Measurements from ENCODE around the gene USP34.
"Not testable (repeated sequence)": the region's sequence is repeated elsewhere in the genome, so short reads cannot be mapped to it uniquely, and the experiment has no call there.

Gene USP34

DNA sequence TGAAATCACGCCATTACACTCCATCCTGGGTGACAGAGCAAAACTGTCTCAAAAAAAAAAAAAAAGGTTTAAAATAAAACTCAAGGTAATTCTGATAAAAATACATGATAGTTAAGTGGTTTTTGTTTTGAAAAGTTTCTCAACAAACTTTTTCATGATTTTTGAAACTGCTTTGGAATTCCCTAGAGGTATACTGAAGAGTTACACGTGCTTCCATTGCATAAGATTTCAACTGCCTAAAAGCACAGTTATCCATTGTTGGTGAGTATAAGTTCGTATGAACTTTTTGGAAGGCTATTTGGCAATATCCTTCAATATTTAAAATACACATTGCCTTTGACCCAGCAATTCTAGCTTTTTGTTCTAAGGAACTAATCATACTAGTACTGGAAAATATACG, 74.9 kb downstream of the USP34 start:
- no peaks in the 10 kb centered on the region for H3K27me3 ChIP-seq (ENCODE audit: insufficient read depth, poor library complexity, severe bottlenecking)
- DNase-seq (ENCODE audit: low read depth in 1 of 2, low spot score in 1 of 2): no peak
- no peak overlapping the region for H3K27ac ChIP-seq (replicated peaks)
- TF ChIP-seq, protein P1, sequence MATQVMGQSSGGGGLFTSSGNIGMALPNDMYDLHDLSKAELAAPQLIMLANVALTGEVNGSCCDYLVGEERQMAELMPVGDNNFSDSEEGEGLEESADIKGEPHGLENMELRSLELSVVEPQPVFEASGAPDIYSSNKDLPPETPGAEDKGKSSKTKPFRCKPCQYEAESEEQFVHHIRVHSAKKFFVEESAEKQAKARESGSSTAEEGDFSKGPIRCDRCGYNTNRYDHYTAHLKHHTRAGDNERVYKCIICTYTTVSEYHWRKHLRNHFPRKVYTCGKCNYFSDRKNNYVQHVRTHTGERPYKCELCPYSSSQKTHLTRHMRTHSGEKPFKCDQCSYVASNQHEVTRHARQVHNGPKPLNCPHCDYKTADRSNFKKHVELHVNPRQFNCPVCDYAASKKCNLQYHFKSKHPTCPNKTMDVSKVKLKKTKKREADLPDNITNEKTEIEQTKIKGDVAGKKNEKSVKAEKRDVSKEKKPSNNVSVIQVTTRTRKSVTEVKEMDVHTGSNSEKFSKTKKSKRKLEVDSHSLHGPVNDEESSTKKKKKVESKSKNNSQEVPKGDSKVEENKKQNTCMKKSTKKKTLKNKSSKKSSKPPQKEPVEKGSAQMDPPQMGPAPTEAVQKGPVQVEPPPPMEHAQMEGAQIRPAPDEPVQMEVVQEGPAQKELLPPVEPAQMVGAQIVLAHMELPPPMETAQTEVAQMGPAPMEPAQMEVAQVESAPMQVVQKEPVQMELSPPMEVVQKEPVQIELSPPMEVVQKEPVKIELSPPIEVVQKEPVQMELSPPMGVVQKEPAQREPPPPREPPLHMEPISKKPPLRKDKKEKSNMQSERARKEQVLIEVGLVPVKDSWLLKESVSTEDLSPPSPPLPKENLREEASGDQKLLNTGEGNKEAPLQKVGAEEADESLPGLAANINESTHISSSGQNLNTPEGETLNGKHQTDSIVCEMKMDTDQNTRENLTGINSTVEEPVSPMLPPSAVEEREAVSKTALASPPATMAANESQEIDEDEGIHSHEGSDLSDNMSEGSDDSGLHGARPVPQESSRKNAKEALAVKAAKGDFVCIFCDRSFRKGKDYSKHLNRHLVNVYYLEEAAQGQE (IDR thresholded peaks at IDR 0.05; ENCODE audit: insufficient replicate concordance, low read depth): no peak
- TF ChIP-seq SPI1 (IDR thresholded peaks at IDR 0.05; ENCODE audit: borderline replicate concordance, low read depth): no peak
- no peak for TF ChIP-seq GABPA (IDR thresholded peaks at IDR 0.05; ENCODE audit: low read depth)
- TF ChIP-seq POLR2AphosphoS5 (IDR thresholded peaks at IDR 0.05; ENCODE audit: low read depth): no peak
- TF ChIP-seq, protein P2, sequence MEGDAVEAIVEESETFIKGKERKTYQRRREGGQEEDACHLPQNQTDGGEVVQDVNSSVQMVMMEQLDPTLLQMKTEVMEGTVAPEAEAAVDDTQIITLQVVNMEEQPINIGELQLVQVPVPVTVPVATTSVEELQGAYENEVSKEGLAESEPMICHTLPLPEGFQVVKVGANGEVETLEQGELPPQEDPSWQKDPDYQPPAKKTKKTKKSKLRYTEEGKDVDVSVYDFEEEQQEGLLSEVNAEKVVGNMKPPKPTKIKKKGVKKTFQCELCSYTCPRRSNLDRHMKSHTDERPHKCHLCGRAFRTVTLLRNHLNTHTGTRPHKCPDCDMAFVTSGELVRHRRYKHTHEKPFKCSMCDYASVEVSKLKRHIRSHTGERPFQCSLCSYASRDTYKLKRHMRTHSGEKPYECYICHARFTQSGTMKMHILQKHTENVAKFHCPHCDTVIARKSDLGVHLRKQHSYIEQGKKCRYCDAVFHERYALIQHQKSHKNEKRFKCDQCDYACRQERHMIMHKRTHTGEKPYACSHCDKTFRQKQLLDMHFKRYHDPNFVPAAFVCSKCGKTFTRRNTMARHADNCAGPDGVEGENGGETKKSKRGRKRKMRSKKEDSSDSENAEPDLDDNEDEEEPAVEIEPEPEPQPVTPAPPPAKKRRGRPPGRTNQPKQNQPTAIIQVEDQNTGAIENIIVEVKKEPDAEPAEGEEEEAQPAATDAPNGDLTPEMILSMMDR (IDR thresholded peaks at IDR 0.05; ENCODE audit: insufficient read depth, low read length): no peak
- H3K4me3 ChIP-seq (replicated peaks; ENCODE audit: insufficient read depth, low read length): no peak overlapping the region

DNA sequence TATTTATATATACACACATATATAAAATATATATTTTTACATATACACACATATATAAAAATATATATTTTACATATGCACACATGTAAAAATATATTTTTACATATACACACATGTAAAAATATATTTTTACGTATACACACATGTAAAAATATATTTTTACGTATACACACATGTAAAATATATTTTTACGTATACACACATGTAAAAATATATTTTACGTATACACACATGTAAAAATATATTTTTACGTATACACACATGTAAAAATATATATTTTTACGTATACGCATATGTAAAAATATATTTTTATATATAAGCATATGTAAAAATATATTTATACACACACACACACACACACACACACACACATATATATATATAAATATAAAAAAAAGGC, 83.3 kb downstream of the USP34 start:
- DNase-seq (ENCODE audit: low read depth in 1 of 2, low spot score in 1 of 2); H3K27ac ChIP-seq (replicated peaks); H3K4me3 ChIP-seq (replicated peaks; ENCODE audit: insufficient read depth, low read length); H3K27me3 ChIP-seq (ENCODE audit: insufficient read depth, poor library complexity, severe bottlenecking): not testable (repeated sequence)

DNA sequence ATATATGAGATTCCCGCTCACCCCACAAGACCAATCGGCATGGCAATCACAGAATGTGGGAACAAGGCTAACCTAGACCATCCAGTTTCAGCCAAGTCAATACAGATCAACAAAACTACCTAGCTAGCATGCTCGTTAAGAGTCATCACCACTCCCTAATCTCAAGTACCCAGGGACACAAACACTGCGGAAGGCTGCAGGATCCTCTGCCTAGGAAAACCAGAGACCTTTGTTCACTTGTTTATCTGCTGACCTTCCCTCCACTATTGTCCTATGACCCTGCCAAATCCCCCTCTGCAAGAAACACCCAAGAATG, 90.0 kb downstream of the USP34 start:
- not testable (repeated sequence) for H3K4me3 ChIP-seq (replicated peaks; ENCODE audit: insufficient read depth, low read length); H3K27me3 ChIP-seq (ENCODE audit: insufficient read depth, poor library complexity, severe bottlenecking); H3K27ac ChIP-seq (replicated peaks); DNase-seq (ENCODE audit: low read depth in 1 of 2, low spot score in 1 of 2)

DNA sequence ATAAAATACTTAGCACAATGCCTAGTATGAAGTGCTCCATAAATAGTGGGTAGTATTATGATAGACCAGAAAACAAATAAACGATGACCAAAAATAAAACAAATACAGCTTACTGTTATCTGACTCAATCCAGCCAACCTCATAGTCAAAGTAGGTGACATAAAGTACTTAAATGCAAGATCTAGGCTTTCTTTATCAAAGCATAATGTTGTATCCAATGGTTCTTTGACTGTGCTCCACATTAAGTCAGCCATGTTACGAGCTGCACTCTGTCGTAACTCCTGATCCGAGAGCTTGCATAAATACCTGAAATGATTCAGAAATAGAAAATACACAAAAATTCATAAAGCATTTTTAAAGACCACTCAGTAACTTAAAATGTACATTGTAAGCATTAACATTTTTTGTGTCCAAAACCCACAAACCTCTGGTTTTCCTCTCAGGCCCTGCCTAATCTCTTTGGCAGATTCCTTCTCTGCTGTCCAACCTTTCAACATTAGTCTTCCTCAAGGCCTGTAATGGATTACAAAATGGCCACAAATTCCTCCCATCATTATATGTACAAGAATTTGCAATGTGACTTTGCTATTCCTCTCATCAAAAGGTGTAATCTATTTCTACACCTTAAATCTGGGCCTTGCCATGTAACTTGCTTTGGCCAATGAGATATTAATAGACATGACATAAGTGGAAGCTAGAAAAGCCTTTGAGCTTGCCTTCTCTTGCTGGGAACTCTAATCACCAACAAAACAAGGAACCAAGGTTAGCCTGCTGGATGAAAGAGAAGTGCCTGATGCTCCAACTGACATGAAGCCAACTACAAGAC, 90.6 kb downstream of the USP34 start:
- DNase-seq (ENCODE audit: low read depth in 1 of 2, low spot score in 1 of 2): no peak
- Histone ChIP-seq H3K27me3 (ENCODE audit: insufficient read depth, poor library complexity, severe bottlenecking) (no peaks in the 10 kb centered on the region), H3K27ac (replicated peaks) (no peak overlapping the region), H3K4me3 (replicated peaks; ENCODE audit: insufficient read depth, low read length) (no peak overlapping the region)
- TF ChIP-seq, protein P2 (IDR thresholded peaks at IDR 0.05; ENCODE audit: insufficient read depth, low read length): no peak
- TF ChIP-seq, protein P1 (IDR thresholded peaks at IDR 0.05; ENCODE audit: insufficient replicate concordance, low read depth): no peak
- no peak for TF ChIP-seq POLR2AphosphoS5 (IDR thresholded peaks at IDR 0.05; ENCODE audit: low read depth)
- no peak for TF ChIP-seq SPI1 (IDR thresholded peaks at IDR 0.05; ENCODE audit: borderline replicate concordance, low read depth)
- TF ChIP-seq GABPA (IDR thresholded peaks at IDR 0.05; ENCODE audit: low read depth): no peak

DNA sequence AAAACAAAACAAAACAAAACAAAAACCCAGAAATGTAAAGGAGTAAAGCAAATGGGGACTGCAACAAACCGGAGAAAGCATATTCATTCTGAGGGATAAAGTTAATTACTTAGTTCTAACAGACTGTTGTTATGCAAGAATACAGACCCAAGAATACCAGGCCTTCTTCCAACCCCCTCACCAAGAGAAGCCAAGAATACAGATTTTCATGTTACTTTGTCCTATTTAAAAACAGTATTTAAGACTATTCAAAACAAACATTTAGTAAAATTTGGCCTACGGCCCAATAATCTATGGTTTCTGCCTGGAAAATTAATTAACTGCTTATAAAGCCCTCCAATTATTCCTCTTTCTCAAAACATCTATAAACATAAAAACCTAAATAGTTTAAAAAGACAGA, 91.4 kb downstream of the USP34 start:
- no peak overlapping the region for H3K4me3 ChIP-seq (replicated peaks; ENCODE audit: insufficient read depth, low read length)
- no peak for DNase-seq (ENCODE audit: low read depth in 1 of 2, low spot score in 1 of 2)
- TF ChIP-seq GABPA (IDR thresholded peaks at IDR 0.05; ENCODE audit: low read depth) (no peak), POLR2AphosphoS5 (IDR thresholded peaks at IDR 0.05; ENCODE audit: low read depth) (no peak), SPI1 (IDR thresholded peaks at IDR 0.05; ENCODE audit: borderline replicate concordance, low read depth) (no peak)
- TF ChIP-seq, protein P2 (IDR thresholded peaks at IDR 0.05; ENCODE audit: insufficient read depth, low read length): no peak
- TF ChIP-seq, protein P1 (IDR thresholded peaks at IDR 0.05; ENCODE audit: insufficient replicate concordance, low read depth): no peak

More for the DNA sequence above, 91.4 kb downstream of the USP34 start:
- H3K27ac ChIP-seq (replicated peaks): no peak overlapping the region
- H3K27me3 ChIP-seq (ENCODE audit: insufficient read depth, poor library complexity, severe bottlenecking): no peaks in the 10 kb centered on the region
